ENCODE results near the gene CD36.

Gene CD36

GRCh38 chr7:80708123-80708522 is 69.7 kb downstream of the CD36 start:
- DNase-seq = no peak

GRCh38 chr7:80711531-80711930 is 73.1 kb downstream of the CD36 start:
- DNase-seq = no peak

- no peak for DNase-seq
Measured at GRCh38 chr7:80719261-80719660, 80.8 kb downstream of the CD36 start.

GRCh38 chr7:80720146-80720545 is 81.7 kb downstream of the CD36 start:
- DNase-seq = no peak

GRCh38 chr7:80721883-80722615 is 83.6 kb downstream of the CD36 start:
- peak in 1 of 2 donors; percentile 16 for DNase-seq

GRCh38 chr7:80722616-80723195 is 84.3 kb downstream of the CD36 start:
- DNase-seq = no peak

GRCh38 chr7:80724249-80724871 is 85.9 kb downstream of the CD36 start:
- DNase-seq = no peak

GRCh38 chr7:80725181-80725611 is 86.8 kb downstream of the CD36 start:
- no peak for DNase-seq
